ENCODE measurements around the gene ARHGAP4. TPM values are rescaled to one million over a fixed set of nuclear protein-coding genes. Genes with fewer than 3 reads are reported as not detected.

Gene ARHGAP4
- 0.12 and 0.16 TPM in 2 replicates for polyA plus RNA-seq (2011; rRNA removed)
- polyA minus RNA-seq (2011; rRNA and poly(A)+ RNA removed), result 0.69 TPM in 1 of 2 replicates, not detected in the other

- Histone ChIP-seq H3K27ac (ENCODE audit: low read depth, low read length) (no peak within 1 kb of the TSS), H3K9me3 (ENCODE audit: control insufficient read depth, insufficient read depth, low read length) (no peaks in the 10 kb centered on the region), H3K4me3 (ENCODE audit: low read depth, low read length) (peak within 1 kb of the TSS; percentile 62), H3K27me3 (ENCODE audit: control insufficient read depth, insufficient read depth, low read length) (peaks cover 2% of the 10 kb centered on the region)
- CTCF ChIA-PET, result interaction anchor here (1.0 kb wide), 2 partner anchors 21 to 132 kb away, joined by 3 to 6 read pairs; partner anchors contain the start of genes IDH3G and SSR4
- POLR2A ChIA-PET, result no interaction called here
- no peak for DNase-seq (ENCODE audit: low read depth, low spot score)
- TF ChIP-seq, protein P1, sequence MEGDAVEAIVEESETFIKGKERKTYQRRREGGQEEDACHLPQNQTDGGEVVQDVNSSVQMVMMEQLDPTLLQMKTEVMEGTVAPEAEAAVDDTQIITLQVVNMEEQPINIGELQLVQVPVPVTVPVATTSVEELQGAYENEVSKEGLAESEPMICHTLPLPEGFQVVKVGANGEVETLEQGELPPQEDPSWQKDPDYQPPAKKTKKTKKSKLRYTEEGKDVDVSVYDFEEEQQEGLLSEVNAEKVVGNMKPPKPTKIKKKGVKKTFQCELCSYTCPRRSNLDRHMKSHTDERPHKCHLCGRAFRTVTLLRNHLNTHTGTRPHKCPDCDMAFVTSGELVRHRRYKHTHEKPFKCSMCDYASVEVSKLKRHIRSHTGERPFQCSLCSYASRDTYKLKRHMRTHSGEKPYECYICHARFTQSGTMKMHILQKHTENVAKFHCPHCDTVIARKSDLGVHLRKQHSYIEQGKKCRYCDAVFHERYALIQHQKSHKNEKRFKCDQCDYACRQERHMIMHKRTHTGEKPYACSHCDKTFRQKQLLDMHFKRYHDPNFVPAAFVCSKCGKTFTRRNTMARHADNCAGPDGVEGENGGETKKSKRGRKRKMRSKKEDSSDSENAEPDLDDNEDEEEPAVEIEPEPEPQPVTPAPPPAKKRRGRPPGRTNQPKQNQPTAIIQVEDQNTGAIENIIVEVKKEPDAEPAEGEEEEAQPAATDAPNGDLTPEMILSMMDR (IDR thresholded peaks at IDR 0.05; ENCODE audit: low read depth, low read length), result no peak
These were observed at the start of gene ARHGAP4 for GRCh38 chrX:153925739-153926551. ARHGAP4 (minus strand) TSS chrX:153926264; CDS start chrX:153926202, 62 bp downstream.

- no peak overlapping the region for H3K4me3 ChIP-seq (ENCODE audit: low read depth, low read length)
- CTCF ChIA-PET, result interaction anchor here (0.6 kb wide), 1 partner anchor 400 kb away, joined by 3 read pairs; the partner anchor contains the start of gene FLNA
- no peaks in the 10 kb centered on the region for H3K27me3 ChIP-seq (ENCODE audit: control insufficient read depth, insufficient read depth, low read length)
- TF ChIP-seq, protein P1 (IDR thresholded peaks at IDR 0.05; ENCODE audit: low read depth, low read length), result no peak
- H3K27ac ChIP-seq (ENCODE audit: low read depth, low read length), result no peak overlapping the region
- DNase-seq (ENCODE audit: low read depth, low spot score), result no peak
- no peaks in the 10 kb centered on the region; the same call in 1 of the 2 replicates for H3K9me3 ChIP-seq (ENCODE audit: control insufficient read depth, insufficient read depth, low read length)
- POLR2A ChIA-PET, result no interaction called here
These were observed 48.7 kb upstream of the ARHGAP4 start for GRCh38 chrX:153974726-153975286.

DNA sequence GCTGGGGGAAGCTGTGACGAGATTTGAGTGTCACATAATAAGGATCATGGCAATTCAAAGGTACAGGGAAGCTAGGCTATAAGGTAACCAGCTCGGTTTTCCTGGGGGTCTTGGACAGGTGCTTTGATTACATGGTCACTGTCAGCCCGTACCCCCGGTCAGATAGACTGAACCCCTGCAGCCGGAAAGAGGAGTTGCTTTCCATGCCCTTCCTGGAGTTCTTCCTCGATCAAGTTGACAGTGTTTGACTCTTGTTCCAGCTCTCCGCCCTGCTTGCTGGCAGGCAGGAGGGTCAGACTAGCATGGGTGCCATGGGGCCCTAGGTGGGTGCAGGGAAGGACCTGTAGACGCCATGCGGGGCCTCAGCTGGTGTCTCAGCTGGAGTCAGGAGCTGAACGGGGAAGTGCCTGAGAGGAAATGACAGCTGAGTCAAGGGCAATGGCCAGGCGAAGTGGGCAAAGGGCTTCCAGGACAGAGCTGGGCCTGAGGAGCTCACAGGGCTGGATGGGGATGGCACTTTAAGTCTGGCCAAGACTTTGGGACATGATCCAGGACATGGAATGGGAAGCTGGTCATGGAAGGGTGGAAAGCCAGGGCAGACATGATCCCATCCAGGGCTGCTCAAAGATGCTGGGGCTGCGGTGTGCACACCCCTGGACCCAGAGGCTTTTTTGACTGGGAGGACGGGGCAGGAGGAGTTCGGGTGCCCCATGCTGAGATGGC, 48.1 kb upstream of the ARHGAP4 start:
- ChIA-PET CTCF (interaction anchor here (0.6 kb wide), 1 partner anchor 400 kb away, joined by 3 read pairs; the partner anchor contains the start of gene FLNA), POLR2A (no interaction called here)
- H3K4me3 ChIP-seq (ENCODE audit: low read depth, low read length), result no peak overlapping the region
- no peaks in the 10 kb centered on the region; the same call in 1 of the 2 replicates for H3K9me3 ChIP-seq (ENCODE audit: control insufficient read depth, insufficient read depth, low read length)
- TF ChIP-seq, protein P1 (IDR thresholded peaks at IDR 0.05; ENCODE audit: low read depth, low read length), result no peak
- no peak overlapping the region for H3K27ac ChIP-seq (ENCODE audit: low read depth, low read length)
- H3K27me3 ChIP-seq (ENCODE audit: control insufficient read depth, insufficient read depth, low read length), result no peaks in the 10 kb centered on the region
- no peak for DNase-seq (ENCODE audit: low read depth, low spot score)

GRCh38 chrX:153973127-153974002, 47.3 kb upstream of the ARHGAP4 start:
- TF ChIP-seq, protein P1 (IDR thresholded peaks at IDR 0.05; ENCODE audit: low read depth, low read length), result no peak
- Histone ChIP-seq H3K27me3 (ENCODE audit: control insufficient read depth, insufficient read depth, low read length) (no peaks in the 10 kb centered on the region), H3K9me3 (ENCODE audit: control insufficient read depth, insufficient read depth, low read length) (no peaks in the 10 kb centered on the region; the same call in 1 of the 2 replicates), H3K27ac (ENCODE audit: low read depth, low read length) (peak overlapping the region; percentile 68), H3K4me3 (ENCODE audit: low read depth, low read length) (peak overlapping the region; percentile 59)
- POLR2A ChIA-PET, result no interaction called here
- CTCF ChIA-PET, result no interaction called here
- DNase-seq (ENCODE audit: low read depth, low spot score), result no peak

All from AG04450 (cell line).